ENCODE data around the gene CACHD1.

The CACHD1 gene

DNA sequence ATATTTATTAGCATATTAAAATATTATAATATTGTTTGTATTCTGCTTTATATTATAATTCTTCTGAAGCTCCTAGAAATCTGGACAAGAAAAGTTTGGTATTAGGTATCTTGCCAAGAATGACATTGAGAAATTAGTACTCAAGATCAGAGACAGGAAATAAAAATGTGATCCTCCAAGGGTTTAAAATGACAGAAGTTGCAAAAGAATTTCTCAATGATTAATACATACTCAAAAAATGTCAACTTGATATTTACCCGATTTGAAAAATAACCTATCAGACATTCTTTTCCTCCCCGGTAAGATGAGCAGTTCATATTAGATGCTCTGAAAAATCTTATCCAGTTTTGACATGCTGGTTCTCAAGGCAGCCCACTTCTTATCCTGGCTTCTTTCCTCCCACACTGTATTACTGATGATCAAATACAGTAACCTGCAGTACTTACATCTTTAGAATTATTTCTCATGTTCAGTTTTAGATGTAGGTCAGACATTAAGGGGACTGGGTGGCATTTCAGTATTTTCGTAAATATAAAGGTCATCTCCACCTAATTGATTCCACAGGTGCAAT, 55.3 kb downstream of the CACHD1 start:
- no peak for DNase-seq

DNA sequence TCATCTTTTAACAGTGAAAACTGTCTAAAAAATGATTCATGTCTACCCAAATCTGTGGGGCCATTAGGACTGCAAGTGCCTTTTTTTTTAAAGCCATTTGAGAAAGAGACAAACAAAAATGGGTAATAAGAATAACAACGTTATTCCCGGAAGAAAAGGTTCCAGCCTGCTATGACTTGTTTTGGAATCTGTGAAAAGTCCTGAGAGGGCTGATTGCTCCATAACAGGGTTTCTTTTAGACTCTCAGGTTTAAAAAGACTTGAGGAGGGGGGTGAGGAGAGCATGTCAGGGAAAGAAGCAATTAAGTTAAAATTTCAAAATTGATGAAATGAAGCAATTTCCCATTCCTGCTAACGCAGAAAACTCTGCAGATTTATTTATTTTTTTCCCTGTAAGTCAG, 56.4 kb downstream of the CACHD1 start:
- no peak for DNase-seq

DNA sequence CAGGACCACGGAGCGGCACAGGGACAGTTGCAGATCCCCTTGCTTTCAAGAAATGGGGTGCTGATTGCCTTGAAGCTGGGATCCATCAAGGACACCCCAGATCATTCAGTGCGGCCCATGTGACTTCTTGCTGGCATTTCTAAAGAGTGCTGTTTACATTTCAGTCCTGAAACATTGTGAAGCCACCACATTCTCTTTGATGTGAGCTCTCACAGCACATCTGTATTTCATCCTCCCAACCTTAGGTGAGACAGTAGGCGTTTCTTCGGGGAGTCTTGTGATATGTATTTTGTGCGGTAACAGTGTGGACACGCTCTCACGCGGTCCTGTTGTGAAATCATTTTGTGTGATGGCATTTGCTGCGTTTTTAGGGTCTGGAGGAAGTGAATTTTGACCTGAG, 57.2 kb downstream of the CACHD1 start:
- no peak for DNase-seq

DNA sequence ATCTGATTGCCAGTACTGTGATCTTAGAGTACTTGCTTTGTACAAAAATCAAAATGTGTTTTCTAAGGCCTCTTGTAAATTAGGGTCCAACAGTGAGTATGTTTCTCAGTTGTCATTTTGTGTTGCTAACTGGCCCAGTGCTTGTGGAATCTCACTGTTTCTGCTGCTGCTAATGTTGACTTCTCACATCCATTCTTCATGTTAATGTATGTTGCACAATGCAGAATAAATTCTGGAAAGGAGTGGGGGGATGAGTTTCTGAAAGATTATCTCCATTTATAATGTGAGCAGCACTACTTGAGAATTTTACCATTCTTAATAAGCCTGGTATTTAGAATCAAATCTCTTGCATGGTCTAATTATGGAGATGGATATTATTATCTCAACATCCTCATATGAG, 57.9 kb downstream of the CACHD1 start:
- no peak for DNase-seq

DNA sequence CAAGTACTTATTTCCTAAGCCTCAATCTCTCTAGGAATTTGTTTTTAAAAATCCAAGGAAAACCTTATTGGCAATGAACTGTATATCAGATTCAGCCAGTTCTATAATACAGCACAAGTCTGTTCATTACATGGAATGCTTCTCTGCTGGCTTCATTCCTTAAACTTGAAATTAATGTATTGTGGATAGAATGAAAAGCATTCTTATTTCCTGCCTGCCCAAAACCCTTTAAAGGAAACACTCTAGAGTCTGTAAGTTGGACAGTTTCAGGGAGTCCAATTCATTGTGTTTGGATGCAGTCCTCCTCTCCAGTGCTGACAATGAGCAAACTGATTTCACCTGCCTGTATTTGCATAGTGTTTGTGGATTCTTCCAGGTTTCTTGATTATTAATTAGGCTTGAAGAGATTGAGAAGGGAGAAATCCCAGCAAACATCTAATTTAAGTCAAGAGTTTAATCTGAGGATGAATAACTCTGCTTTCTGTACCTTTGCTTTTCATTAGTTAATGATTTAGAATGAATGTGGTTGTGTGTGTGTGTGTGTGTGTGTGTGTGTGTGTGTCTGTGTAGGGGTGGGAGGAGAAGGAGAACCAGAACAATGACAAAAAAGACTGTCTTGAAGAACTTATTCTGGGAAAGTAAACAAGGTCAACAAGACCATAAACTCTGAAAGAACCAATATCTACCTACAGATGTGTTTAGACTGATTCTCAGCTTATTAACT, 61.2 kb downstream of the CACHD1 start:
- no peak for DNase-seq

DNA sequence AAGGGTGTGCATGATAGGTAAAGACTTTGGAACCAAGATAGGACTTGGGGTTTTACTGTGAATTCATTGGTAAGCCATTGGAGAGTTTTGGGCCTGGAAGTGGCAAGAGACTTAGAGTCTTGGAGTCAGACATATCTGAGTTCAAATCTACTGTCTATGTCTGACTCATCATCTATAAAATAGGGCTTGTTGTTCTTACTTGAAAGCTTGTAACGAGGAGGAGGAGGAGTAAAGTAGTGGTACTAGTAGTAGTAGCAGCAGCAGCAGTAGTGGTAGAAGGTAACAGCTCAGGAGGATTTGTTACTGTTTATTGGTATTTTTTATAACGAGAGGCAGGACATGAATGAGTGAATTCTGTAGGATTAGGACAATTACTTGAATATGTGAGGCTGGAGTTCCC, 62.7 kb downstream of the CACHD1 start:
- no peak for DNase-seq

DNA sequence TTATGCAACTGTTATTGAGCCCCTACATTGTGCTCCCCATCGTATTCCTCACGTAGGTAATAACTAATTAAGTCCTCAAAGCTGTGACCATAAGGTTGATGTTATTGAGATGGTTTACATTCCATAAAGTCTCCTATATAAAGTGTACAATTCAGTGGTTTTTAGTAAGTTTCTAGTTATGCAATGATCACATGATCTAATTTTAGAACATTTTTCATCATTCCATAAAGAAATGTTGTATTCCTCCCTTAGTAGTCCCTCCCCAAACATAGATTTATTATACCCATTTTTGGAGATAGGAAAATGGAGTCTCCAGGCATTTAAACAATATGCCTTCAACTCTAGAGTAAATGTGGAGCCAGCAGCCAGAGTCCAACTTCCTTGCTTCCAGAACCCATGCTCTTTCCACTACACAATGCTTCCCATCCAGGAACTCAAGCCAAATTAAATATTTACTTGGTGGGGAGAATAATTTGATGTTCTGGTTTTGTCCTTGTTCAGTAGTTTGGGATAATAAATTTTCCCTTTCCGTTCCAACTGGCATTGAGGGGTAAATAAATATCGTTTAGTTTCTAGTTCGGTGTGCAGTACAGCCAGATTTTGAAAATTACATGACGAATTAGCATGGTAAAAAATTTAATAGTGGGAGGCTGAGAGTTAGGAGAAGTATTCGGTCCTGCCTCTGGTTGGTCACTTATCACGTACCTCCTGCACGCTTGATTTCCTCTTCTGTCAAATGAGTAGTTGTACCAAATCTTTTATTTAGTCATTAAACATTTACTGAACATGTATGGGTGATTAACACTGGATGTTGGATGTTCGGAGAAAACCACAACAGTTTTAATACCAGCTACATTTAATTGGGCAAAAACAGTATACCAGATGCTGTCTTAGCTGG, 66.3 kb downstream of the CACHD1 start:
- DNase-seq = no peak

DNA sequence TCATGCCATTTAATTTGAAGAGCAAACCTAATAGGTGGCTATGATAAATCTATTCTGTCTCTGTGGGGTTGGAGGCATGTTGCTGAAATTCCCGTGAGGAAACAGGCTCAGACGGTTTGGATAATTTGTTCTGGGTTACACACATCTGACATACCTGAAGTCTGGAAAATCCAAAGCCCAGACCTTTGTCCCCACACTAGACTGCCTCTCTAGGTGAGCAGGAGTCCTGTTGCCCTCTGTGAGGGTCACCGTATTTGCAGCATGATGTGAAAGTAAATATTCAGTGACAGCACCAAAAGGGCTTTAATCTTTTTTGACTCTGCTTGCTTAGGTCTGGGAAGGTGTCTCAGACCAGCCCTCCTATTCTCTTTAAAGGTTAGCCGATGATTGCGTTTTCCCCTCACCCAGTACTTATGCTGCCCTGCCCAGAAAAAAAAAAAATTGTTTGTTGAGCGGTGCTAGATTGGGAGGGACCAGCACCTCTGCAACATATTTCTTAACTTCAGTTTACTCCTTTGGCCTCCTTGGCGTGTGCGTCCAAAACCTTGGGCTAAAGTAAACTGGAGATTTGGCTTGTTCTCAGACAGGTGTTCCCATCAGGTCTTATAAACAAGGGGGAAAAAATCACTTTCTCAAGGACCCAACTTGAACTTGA, 67.0 kb downstream of the CACHD1 start:
- DNase-seq = no peak

DNA sequence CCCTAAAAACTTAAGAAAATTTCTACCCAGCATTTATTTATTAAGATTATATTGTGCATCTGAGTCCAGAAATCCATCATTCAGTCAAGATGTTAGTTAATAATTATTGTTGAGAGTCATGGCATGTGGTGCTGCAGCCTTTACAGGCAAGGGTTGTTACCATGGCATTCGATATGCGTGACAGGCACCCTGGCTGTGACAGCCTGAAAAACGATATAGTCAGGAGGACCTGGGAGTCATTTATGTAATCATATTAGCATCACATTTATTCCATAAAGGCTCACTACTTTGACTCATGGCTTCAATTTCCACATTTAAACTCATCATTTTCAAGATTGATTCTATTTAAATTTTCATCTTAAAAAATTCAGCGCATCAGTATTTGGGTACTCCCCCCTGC, 68.0 kb downstream of the CACHD1 start:
- no peak for DNase-seq

DNA sequence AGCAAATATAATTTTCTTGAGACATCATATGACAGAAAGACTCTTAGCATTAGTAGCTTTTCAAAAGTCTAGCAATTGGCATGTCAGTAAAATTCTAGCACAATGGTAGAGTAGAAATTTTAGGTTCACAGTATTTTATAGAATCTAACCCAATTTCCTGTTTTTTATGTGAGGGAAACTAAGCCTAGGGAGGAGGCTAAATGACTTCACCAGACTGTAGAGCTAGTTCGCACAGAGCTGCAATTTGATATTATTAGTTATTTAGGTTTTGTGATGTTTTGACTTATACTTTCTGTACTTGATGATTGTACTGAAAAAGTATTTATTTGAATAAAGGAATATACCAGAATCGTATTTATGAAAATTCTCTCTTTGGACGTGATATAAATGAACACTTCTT, 68.5 kb downstream of the CACHD1 start:
- no peak for DNase-seq

DNA sequence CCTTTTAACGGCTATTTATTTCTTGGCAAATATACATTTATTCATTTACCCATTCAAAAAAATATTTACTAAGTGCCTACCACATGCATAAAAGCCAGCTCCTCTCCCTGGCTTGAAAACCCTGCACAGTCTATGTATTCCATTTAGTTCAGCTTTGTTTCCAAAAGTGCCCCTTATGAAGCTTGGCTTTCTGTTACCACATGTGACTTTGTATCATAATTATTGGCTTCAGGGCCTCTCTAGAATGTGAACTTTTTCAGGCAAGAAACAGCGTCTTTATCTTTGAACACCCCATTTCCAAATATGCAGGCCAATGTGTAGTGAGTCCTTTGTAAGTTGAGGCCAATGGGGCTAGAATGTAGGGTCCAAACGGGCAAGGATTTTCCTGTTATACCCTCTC, 69.4 kb downstream of the CACHD1 start:
- no peak for DNase-seq

DNA sequence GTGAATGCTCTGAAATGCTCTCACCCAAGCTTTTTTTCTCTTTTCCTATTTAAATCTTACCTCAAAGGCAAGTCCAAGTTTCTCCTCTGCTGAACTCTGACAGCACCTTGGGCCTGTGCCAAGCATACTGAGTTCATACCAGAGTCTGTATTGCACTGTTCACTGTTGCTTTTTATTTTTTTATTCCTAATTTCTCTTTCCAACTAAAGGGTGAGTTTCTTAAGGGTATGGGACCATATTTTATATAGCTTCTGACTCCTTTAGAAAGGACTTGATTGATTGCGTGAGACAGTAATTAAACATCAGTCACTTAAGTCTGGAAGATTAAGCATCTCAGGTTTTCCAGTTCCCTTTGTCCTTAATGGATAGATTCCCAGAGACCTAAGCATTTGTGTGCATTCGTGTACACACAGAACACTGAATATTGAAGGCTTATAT, 69.9 kb downstream of the CACHD1 start:
- DNase-seq = no peak

DNA sequence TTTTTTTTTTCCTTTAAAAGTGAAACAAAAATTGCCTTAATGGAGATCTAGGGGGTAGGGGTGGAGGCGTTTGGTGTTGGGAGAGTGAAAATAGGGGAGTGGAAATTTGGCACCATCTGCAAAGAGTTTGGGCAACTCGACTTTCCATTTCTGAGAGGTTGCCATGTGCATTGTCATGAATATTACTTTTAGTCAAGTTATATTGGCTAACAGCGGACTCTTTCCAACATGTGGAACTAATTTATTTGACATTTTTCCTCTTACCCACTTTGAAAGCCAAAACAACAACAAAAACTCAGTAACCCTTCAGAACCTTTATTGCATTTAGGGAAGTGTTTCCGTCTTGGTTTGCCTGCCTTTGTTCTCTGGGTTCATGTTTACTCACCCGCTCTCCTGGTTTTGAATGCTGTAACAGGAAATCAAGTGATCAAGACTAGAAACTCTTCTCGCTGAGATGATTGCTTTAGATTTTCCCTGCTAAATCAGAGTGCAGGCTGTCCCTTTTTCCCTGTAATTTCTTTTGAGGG, 70.4 kb downstream of the CACHD1 start:
- no peak for DNase-seq

DNA sequence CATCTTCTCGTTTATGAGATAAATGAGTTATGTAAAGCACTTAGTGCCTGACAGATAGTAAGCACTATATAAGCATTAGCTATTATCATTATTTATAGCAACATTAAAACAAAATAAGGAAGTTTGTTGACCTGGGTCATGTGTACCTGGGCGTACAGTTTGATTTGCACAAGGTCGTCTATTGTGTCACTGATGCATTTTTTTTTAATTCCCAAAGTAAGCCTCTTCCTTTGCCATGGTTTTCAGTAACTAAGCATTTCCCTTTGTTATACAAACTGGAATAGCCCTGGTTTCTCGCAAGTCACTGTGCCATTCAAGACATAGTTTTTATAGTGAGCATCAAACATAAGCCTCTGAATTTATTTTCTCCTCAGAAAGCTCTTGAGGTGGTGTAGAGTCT, 72.2 kb downstream of the CACHD1 start:
- DNase-seq = no peak

DNA sequence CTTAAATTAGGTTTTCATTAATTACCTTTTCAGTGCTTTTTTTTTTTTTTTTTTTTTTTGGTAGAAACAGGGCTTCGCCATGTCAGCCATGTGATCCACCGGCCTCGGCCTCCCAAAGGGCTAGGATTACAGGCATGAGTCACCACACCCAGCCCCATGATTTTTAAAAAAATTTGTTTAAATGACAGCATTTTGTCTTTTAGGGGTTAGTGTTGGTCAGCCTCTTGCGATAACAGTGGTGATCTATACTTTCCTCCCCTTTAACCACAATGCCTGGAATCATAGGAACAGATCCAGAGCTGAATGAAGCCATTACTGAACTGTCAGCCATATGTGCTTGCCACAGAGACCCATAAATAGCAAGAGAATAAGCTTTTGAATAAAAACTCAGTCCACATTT, 73.9 kb downstream of the CACHD1 start:
- no peak for DNase-seq

DNA sequence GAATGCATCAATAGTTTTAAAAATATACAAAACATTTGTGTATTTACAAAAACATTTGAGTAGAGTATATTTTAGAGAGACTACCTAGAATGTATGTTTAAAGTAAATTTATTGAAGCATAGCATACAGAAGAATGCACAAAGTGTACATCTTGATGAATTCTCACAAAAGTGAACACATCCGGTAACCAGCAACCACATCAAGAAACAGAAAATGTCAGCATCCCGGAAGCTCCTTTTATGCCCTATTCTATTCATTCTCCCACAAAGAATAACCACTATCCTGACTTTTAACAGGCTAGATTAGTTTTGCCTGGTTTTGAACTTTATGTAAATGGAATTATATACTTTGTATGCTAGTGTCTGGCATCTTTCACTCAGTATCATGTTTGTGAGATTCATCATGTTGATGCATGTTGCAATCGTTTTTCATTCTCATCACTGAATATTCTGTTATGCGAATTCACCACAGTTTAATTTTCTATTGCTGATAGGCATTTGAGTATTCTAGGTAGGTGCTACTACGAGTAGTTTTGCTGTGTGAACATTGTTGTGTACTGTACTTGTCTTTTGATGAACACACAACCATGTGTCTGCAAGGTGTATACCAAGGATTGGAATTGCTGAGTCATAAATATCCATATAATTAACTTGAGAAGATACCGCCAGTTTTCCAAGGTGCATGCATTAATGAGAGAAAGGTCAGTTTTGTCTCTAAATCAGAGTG, 75.4 kb downstream of the CACHD1 start:
- no peak for DNase-seq

DNA sequence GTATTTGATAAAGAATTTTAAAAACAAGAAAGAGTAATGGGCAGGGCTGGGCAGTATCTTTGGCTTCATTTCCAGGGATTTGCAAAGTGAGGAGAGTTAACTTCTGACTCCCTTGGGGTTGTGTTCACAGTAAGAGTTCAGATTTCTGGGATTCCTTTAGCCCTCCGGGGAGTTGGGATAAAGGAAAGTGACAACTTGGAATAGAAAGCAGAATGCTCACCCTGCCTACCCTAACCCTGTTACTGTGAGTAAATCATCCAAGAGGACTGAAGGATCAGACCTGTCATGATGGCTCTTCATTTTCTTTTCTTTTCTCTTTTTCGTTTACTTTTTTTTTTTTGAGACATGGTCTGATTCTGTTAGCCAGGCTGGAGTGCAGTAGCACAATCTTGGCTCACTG, 76.1 kb downstream of the CACHD1 start:
- DNase-seq = no peak

DNA sequence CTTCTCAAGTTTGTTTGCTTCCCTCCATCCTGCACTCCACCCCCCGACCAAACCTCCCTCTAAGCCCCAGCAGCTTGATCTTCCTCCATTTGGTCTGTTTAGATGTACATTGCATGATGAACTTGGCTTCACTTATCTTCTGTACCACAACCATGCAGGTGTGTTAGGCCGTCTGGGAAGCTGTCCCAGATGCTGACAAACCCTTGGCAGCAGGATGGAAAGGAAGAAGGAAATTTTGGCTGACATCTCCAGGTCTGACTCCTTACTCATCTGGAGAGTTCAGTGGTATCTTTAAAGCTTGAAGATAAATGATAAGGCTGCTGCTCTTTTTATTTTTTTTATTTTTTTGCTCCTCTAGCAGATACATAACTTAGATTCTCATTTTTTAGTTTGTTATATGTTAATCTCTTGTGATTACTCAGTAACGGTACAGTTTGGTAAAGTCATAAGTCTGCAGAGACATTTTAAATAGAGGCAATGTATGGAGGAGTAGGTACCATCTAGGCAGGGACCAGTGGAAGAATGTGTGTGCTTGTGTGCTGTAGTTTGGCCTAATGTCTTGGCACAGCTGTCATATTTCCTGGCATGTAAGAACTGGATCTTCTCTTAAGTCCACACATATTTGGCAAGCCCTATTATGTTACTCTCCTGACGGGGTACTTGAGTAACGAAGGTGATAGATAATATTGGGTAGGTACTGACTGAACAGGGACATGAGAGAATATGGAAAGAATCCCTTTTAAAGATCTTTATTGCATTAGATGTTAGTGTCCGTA, 79.7 kb downstream of the CACHD1 start:
- DNase-seq = no peak

DNA sequence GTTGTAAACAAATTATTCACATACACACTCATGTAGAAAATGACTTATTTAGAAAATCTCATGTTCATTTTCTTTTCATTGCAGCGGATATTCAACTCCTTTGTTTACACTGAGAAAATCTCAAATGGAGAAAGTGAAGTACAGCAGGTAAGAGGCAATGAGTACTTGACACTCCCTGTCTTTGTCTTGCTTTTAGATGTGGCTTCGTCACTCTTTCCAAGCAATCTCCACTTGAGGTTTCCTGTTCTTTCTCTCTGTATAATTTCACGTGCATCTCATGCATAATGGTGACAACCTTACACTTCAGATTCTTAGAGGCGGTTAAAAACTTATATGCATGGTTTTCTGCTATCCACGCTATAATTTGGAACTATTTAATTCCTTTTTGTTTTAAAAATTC, 80.6 kb downstream of the CACHD1 start:
- no peak for DNase-seq

DNA sequence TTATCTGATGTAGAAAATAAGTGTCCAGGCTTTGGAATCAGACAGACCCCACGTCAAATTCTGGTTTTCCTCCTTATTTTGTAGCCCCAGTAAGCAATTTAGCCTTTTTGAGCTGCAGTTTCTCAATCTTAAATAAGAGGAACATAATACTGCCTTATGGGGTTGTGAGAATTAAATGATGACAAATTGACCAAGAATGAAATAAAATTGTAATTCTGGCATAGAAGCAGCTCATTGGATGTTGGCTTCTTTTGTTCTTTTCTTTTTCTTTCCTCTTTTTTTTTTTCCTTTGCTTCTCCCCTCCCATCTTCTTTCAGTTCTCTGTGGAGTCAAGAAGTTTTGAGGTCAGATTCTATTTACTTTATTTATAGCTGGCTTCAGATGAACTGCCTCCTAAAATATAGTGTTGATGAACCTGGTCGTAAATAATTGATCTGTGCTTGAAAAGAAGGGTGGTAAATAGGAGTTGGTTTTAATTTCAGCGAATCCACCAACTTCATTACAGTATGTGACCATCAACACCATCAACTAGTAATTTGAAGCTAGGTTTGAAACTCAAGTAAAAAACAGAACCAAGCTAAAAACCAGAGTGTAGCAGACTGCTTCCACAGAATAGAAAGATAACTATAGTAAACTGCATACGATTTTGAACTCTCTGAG, 81.1 kb downstream of the CACHD1 start:
- DNase-seq = no peak

DNA sequence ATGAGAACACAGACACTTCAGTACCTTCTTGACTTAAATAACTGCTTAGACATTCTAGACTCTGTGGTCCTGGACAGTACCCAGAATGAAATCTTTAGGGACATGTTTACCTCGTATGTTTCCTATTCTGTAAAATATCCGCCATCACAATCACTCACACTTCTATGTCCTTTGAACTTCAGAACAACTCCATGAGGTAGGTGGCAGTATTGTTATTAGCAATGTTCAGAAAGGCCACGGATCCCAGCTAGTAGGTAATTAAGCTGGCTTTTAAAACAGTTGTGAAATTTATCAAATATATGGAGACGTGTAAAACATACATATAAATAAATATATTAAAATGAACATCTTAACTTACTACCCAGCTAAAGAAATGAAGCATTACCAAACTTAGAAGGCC, 83.4 kb downstream of the CACHD1 start:
- DNase-seq = no peak

Measured in NK-92 treated with Interleukin-12 subunit alpha and Interleukin-12 subunit beta, amount 100 ng/mL, for 24 hours (cell line).